ENCODE data around the gene DAAM1.

The DAAM1 gene

GRCh38 chr14:59376686-59377085, 188.2 kb downstream of the DAAM1 start:
- DNase-seq, result no peak

GRCh38 chr14:59377491-59377890, 189.0 kb downstream of the DAAM1 start:
- no peak for DNase-seq

- no peak for DNase-seq
These were observed 189.6 kb downstream of the DAAM1 start for GRCh38 chr14:59377991-59378601.

- DNase-seq, result no peak
These were observed 201.5 kb downstream of the DAAM1 start for GRCh38 chr14:59389936-59390335.

GRCh38 chr14:59391388-59391787, 202.9 kb downstream of the DAAM1 start:
- DNase-seq, result no peak

GRCh38 chr14:59394268-59394667, 205.8 kb downstream of the DAAM1 start:
- no peak for DNase-seq

GRCh38 chr14:59395672-59396071, 207.2 kb downstream of the DAAM1 start:
- no peak for DNase-seq

- DNase-seq, result no peak
These were observed 210.4 kb downstream of the DAAM1 start for GRCh38 chr14:59398841-59399240.

GRCh38 chr14:59406454-59407245, 218.2 kb downstream of the DAAM1 start:
- no peak for DNase-seq

GRCh38 chr14:59407246-59408010, 219.0 kb downstream of the DAAM1 start:
- no peak for DNase-seq

GRCh38 chr14:59415836-59416602, 227.6 kb downstream of the DAAM1 start:
- DNase-seq, result no peak

GRCh38 chr14:59417311-59417710, 228.8 kb downstream of the DAAM1 start:
- DNase-seq, result no peak

- no peak for DNase-seq
These were observed 230.8 kb downstream of the DAAM1 start for GRCh38 chr14:59419303-59419702.

Data from stimulated activated CD8-positive, alpha-beta memory T cell treated with anti-CD3 and anti-CD28 coated beads, Interleukin-4, amount 100 ng/mL, for 48 hours (primary cell).